Mucosa of descending colon (tissue), 3 donors: ENCODE measurements around the gene NKX1-1. TPM values are rescaled to one million over a fixed set of nuclear protein-coding genes. Genes with fewer than 3 reads are reported as not detected.

Experiments
- ATAC-seq: fragments of 200-7000 bp; cut with Tn5 transposase; one replicate; pipeline ENCODE4 v1.9.1; 2020; ENCODE audit warnings: mild to moderate bottlenecking, moderate library complexity
- DNase-seq, 3 donors: peaks; one replicate each; pipeline ENCODE4 v3.0.0-alpha.2; 2020
- H3K36me3 ChIP-seq: fragments of 200-600 bp; one replicate; pipeline ENCODE4 v1.8.0; 2021; ENCODE audit warnings: low read depth, mild to moderate bottlenecking
- H3K4me1 ChIP-seq: fragments of 200-600 bp; one replicate; pipeline ENCODE4 v1.8.0; 2021; ENCODE audit warnings: low read depth, mild to moderate bottlenecking
- H3K4me3 ChIP-seq: fragments of 200-600 bp; one replicate; pipeline ENCODE4 v1.8.0; 2021; ENCODE audit warnings: mild to moderate bottlenecking
- H3K9me3 ChIP-seq: fragments of 200-600 bp; one replicate; pipeline ENCODE4 v1.8.0; 2021; ENCODE audit warnings: mild to moderate bottlenecking
- intact Hi-C, 2 donors: fragments of 100-400 bp; cut with DNase I in 1 of 2; cut with micrococcal nuclease in 1 of 2; formaldehyde crosslinking; loops; one replicate each; pipeline versions ENCODE4 v1.11.0 to v1.11.1; 2022; cut with DNase I, micrococcal nuclease
- total RNA-seq, 3 donors: library from RNA; stranded (reverse); fragmentation: NEBNext Ultra II Directional in 2 of 3; extraction: Animal tissue kit (Norgen Biotek cat#: 25700) in 2 of 3; gene quantifications; one replicate each; pipeline versions ENCODE4 v1.2.1 to v1.2.4, GENCODE V29; 2021 to 2023
- TF ChIP-seq, protein P1 (sequence below): fragments of 200-600 bp; IDR thresholded peaks from one replicate; pipeline ENCODE4 v1.8.0; 2022; ENCODE audit warnings: antibody characterized with exemption, mild to moderate bottlenecking
- donor health status: DM: no; HTN: no; CAD: no; lungs with moderate emphysema.
- donor health status: DM: no; HTN: no; CAD: no.
- donor health status: DM: no; HTN: yes; CAD: no.

The NKX1-1 gene
- total RNA-seq, 3 donors from 2014 or later, result not detected

DNA sequence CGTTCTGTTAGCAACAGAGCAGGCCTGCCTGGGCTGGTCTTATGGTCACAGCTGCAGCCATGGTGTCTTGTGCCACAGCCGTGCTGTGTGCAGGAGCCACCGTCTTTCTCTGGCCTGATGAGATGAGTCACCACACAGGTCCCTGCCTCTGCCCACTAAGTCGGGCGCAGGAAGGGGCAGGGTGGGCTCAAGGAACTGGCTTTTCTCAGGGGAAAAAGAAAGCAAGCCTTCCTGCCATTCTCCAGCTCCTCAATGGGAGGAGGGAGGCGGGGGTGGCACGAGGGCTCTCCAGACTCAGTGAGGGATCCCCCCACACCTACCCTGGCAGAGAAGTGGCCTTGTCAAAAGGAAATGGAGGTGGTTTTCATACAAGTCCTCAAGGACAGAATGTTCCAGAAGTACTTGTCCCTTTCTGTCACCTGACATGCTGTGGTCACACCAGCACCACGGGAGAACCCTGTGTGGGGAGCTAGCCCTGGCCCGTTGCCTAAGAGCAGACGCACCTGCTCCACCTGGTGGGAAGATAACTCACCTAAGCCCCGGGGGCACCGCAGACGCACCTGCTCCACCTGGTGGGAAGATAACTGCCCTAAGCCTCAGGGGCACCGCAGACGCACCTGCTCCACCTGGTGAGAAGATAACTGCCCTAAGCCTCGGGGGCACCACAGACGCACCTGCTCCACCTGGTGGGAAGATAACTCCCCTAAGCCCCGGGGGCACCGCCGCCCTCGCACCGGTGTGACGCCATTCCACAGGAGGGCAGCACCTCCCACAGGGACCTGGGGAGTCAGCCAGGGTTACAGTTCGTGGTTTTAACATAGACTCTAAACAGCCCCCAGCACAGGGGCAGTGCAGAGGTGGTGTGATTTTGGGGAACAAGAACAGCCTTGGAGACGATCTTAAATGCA is 40.7 kb downstream of the NKX1-1 start:
- DNase-seq, result peak in 2 of 3 donors; percentile 29 to 49
- no peaks in the 10 kb centered on the region for H3K9me3 ChIP-seq
- no peaks in the 10 kb centered on the region for H3K36me3 ChIP-seq
- intact Hi-C loops, result no loop called here
- peak; percentile 30 for ATAC-seq
- TF ChIP-seq, protein P1, sequence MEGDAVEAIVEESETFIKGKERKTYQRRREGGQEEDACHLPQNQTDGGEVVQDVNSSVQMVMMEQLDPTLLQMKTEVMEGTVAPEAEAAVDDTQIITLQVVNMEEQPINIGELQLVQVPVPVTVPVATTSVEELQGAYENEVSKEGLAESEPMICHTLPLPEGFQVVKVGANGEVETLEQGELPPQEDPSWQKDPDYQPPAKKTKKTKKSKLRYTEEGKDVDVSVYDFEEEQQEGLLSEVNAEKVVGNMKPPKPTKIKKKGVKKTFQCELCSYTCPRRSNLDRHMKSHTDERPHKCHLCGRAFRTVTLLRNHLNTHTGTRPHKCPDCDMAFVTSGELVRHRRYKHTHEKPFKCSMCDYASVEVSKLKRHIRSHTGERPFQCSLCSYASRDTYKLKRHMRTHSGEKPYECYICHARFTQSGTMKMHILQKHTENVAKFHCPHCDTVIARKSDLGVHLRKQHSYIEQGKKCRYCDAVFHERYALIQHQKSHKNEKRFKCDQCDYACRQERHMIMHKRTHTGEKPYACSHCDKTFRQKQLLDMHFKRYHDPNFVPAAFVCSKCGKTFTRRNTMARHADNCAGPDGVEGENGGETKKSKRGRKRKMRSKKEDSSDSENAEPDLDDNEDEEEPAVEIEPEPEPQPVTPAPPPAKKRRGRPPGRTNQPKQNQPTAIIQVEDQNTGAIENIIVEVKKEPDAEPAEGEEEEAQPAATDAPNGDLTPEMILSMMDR, result no peak
- H3K4me1 ChIP-seq, result no peaks in the 10 kb centered on the region
- no peak overlapping the region for H3K4me3 ChIP-seq

DNA sequence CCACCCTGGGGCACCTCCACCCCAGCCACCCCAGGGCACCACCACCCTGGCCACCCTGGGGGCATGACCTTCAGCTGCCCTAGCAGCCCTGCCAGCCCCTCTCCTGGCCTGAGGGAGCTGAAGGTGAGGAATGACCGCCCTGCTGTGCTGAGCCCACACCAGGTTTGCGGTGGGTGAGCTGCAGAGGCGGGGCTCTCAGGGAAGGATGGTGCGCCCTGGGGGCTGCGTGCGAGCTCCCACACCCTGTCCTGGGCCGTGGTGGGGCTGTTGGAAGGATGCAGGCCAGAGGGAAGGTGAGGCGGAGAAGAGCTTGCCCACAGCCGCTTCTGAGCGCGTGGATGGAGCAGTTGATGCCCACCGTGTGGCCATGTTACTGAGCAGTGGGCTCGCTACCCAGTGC is 41.5 kb downstream of the NKX1-1 start:
- intact Hi-C loops, result no loop called here
- Histone ChIP-seq H3K4me1 (no peaks in the 10 kb centered on the region), H3K9me3 (no peaks in the 10 kb centered on the region), H3K4me3 (no peak overlapping the region), H3K36me3 (no peaks in the 10 kb centered on the region)
- peak in 1 of 3 donors; percentile 40 for DNase-seq
- TF ChIP-seq, protein P1, result no peak
- no peak for ATAC-seq

DNA sequence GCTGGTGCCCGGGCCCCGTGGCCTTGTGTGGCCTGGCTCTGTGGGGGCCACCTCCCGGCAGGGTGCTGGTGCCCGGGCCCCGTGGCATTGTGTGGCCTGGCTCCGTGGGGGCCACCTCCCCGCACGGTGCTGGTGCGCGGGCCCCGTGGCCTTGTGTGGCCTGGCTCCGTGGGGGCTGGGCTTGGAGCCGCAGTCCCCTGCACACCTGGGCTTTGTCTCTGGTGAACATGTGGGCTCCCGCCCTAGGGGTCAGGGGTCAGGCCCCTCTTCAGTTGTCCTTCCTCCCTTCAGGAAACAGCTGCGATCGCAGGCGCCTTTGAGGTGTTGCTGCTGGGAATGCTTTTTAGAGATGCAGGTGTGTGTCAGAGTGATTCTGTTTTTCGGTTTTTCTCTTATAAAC is 42.0 kb downstream of the NKX1-1 start:
- TF ChIP-seq, protein P1, result no peak
- H3K36me3 ChIP-seq, result no peaks in the 10 kb centered on the region
- intact Hi-C loops, result no loop called here

DNA sequence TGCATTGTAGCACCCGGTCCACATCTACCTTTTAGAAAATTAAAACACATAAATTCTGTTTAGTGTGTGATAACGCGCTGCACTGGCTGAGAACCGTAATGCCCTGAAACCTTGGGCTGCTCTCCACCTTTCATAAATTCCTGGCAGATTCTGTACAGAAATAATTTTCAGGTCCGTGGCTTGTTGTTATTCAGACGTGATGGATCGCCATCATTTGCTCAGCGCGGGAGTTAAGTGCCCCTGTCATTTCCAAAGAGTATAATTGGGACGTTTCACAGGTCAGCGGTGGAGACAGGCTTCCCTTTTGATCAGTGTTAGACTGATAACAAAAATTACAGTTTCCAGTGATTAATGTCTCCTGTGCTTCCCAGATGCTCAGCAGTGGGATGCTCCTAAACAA is 42.7 kb downstream of the NKX1-1 start:
- H3K36me3 ChIP-seq, result no peaks in the 10 kb centered on the region

More for the DNA sequence above, 42.0 kb downstream of the NKX1-1 start:
- ATAC-seq (no peak), DNase-seq (peak in 1 of 3 donors; percentile 29)
- H3K4me1 ChIP-seq, result no peaks in the 10 kb centered on the region
- no peak overlapping the region for H3K4me3 ChIP-seq
- no peaks in the 10 kb centered on the region for H3K9me3 ChIP-seq

DNA sequence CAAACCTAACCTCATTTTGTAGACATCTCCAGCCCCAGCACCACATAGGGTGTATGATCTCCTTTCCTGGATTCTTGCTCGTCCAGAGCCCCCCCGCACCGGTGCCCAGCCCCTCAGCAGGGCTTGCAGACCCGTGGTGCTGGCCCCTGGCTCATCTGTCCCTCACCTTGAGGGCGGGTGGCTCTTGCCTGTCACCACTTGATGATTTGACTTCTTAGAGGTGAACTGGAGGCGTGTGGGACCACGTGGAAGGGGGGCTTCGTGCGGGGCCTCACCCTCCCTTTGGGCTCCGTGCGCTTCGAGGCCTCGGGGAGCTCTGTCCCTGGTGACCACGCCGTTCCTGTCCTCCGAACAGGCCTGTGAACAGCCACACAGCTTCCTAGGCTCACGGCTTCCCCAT is 43.7 kb downstream of the NKX1-1 start:
- intact Hi-C loops, result no loop called here
- no peaks in the 10 kb centered on the region for H3K9me3 ChIP-seq
- ATAC-seq (no peak), DNase-seq (no peak)
- TF ChIP-seq, protein P1, result no peak
- H3K4me3 ChIP-seq, result no peak overlapping the region
- H3K4me1 ChIP-seq, result no peaks in the 10 kb centered on the region
- H3K36me3 ChIP-seq, result no peaks in the 10 kb centered on the region

More for the DNA sequence above, 42.7 kb downstream of the NKX1-1 start:
- intact Hi-C loops, result no loop called here
- ATAC-seq (no peak), DNase-seq (no peak)
- TF ChIP-seq, protein P1, result no peak
- Histone ChIP-seq H3K9me3 (no peaks in the 10 kb centered on the region), H3K4me3 (no peak overlapping the region), H3K4me1 (no peaks in the 10 kb centered on the region)
